Nephron (organoid): ENCODE results near the gene SMYD3.

Experiments used
- H3K27ac Mint-ChIP-seq, 3 experiments: 2 replicates each; pipeline ENCODE4 v1.8.0; 2020; ENCODE audit warnings: mixed read lengths in 3 of 3, mild to moderate bottlenecking in 2 of 3, moderate library complexity in 1 of 3
- H3K27me3 Mint-ChIP-seq: 2 replicates; pipeline ENCODE4 v1.8.0; 2021; ENCODE audit warnings: low read depth, mild to moderate bottlenecking, moderate library complexity, mixed read lengths
- H3K36me3 Mint-ChIP-seq: 2 replicates; pipeline ENCODE4 v1.8.0; 2020; ENCODE audit warnings: low read depth, mixed read lengths
- H3K4me1 Mint-ChIP-seq: 2 replicates; pipeline ENCODE4 v1.8.0; 2020; ENCODE audit warnings: mixed read lengths
- H3K4me3 Mint-ChIP-seq, 3 experiments: 2 replicates each; pipeline ENCODE4 v1.8.0; 2020; ENCODE audit warnings: mild to moderate bottlenecking in 3 of 3, mixed read lengths in 3 of 3, moderate library complexity in 2 of 3
- H3K9me3 Mint-ChIP-seq: 2 replicates; pipeline ENCODE4 v1.8.0; 2020; ENCODE audit warnings: mixed read lengths
- CTCF ChIP-seq, 3 experiments: fragments of 200-600 bp; sonication (generic); IDR thresholded peaks; one replicate each; pipeline ENCODE4 v1.5.0; 2021; ENCODE audit warnings: antibody characterized with exemption in 3 of 3; ENCODE audit not compliant: unreplicated experiment in 3 of 3

Gene SMYD3

GRCh38 chr1:245707941-245708340 lies 799.1 kb downstream of the SMYD3 start:
- H3K4me3 Mint-ChIP-seq = no peak overlapping the region
- H3K27ac Mint-ChIP-seq = no peak overlapping the region
- peaks cover 3% of the 10 kb centered on the region for H3K27me3 Mint-ChIP-seq
- H3K4me1 Mint-ChIP-seq = no peaks in the 10 kb centered on the region
- H3K36me3 Mint-ChIP-seq = peaks cover 29% of the 10 kb centered on the region
- no peaks in the 10 kb centered on the region for H3K9me3 Mint-ChIP-seq
- no peak for TF ChIP-seq CTCF (IDR thresholded peaks at IDR 0.05; ENCODE audit: unreplicated experiment in 3 of 3)

DNA sequence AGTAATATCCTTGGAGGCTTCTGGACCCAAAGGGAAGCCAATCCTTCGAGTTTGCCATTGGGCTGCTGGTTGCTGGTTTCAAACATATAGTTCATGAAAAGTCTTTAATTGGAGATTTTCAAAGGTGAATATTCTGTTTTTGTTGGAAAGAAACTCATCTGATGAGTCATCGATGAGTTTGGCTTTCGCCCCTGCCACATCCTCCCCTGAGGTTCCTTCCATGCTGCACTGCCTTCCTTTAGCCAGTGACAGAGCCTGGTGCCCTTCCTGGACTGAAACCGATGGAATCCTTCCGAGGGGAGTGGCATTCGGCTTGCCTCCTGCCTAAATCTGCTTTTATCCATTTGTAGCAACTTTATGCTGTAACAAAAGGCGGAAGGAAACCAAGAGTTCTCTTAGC lies 802.3 kb downstream of the SMYD3 start:
- peaks cover 51% of the 10 kb centered on the region for H3K36me3 Mint-ChIP-seq
- peaks cover 7% of the 10 kb centered on the region for H3K27me3 Mint-ChIP-seq
- no peaks in the 10 kb centered on the region for H3K4me1 Mint-ChIP-seq
- TF ChIP-seq CTCF (IDR thresholded peaks at IDR 0.05; ENCODE audit: unreplicated experiment in 3 of 3) = no peak
- H3K9me3 Mint-ChIP-seq = no peaks in the 10 kb centered on the region
- H3K4me3 Mint-ChIP-seq = no peak overlapping the region
- H3K27ac Mint-ChIP-seq = no peak overlapping the region

DNA sequence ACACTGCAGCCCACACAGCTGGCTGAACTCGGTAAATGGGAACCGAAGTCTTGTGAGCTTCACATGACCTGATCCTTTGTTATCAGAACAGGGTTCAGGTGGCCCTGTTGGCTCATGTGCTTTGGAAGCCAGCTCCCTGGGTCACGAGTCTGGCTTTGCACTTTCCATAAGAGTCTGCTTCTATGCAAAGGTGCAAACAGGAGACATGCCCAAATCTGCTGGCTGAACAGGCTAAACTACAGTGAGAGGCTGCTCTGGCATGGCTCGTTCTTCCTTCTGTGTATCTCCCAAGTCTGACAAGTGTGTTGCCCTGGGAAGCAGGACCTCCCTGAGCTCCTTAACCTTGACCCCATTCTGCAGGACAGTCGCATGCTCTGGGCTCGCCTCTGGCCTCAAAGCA lies 802.7 kb downstream of the SMYD3 start:
- no peaks in the 10 kb centered on the region for H3K9me3 Mint-ChIP-seq
- peaks cover 56% of the 10 kb centered on the region for H3K36me3 Mint-ChIP-seq
- H3K4me1 Mint-ChIP-seq = no peaks in the 10 kb centered on the region
- no peak overlapping the region for H3K4me3 Mint-ChIP-seq
- no peak for TF ChIP-seq CTCF (IDR thresholded peaks at IDR 0.05; ENCODE audit: unreplicated experiment in 3 of 3)
- peaks cover 7% of the 10 kb centered on the region for H3K27me3 Mint-ChIP-seq
- H3K27ac Mint-ChIP-seq = no peak overlapping the region

GRCh38 chr1:245702346-245702745 lies 804.7 kb downstream of the SMYD3 start:
- Mint-ChIP-seq H3K9me3 (no peaks in the 10 kb centered on the region), H3K27ac (no peak overlapping the region), H3K36me3 (peaks cover 65% of the 10 kb centered on the region), H3K27me3 (peaks cover 7% of the 10 kb centered on the region), H3K4me3 (no peak overlapping the region), H3K4me1 (no peaks in the 10 kb centered on the region)
- no peak for TF ChIP-seq CTCF (IDR thresholded peaks at IDR 0.05; ENCODE audit: unreplicated experiment in 3 of 3)

DNA sequence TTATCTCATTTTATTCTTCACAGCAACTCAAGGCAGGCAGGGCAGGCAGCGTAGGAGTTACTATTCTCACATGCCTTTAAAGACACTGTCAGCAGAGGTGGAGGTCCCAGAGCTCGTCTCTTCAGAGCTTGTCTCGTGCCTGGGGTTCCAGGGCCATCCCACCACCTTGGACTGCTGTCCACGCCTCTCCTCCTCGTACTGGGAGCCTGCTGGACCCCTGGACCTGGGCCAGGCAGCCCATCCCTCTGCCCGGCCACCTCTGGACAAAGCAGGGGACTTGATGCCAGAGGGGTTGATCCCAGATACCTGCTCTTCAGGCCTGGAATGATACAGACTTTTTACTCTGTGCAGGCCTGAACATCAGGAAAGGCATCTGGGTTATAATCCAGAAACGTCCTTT lies 805.4 kb downstream of the SMYD3 start:
- Mint-ChIP-seq H3K27me3 (peaks cover 7% of the 10 kb centered on the region), H3K4me1 (no peaks in the 10 kb centered on the region), H3K27ac (no peak overlapping the region), H3K4me3 (no peak overlapping the region), H3K9me3 (no peaks in the 10 kb centered on the region), H3K36me3 (peaks cover 68% of the 10 kb centered on the region)
- no peak for TF ChIP-seq CTCF (IDR thresholded peaks at IDR 0.05; ENCODE audit: unreplicated experiment in 3 of 3)

GRCh38 chr1:245700631-245701030 lies 806.4 kb downstream of the SMYD3 start:
- Mint-ChIP-seq H3K4me3 (no peak overlapping the region), H3K27ac (no peak overlapping the region), H3K4me1 (no peaks in the 10 kb centered on the region), H3K9me3 (no peaks in the 10 kb centered on the region), H3K36me3 (peaks cover 66% of the 10 kb centered on the region), H3K27me3 (peaks cover 7% of the 10 kb centered on the region)
- TF ChIP-seq CTCF (IDR thresholded peaks at IDR 0.05; ENCODE audit: unreplicated experiment in 3 of 3) = no peak
